H1 (cell line): ENCODE data around the gene HSD17B1. TPM values are rescaled to one million over a fixed set of nuclear protein-coding genes. Genes with fewer than 3 reads are reported as not detected.

Experiments used
- polyA plus RNA-seq, 7 experiments: library from polyadenylated mRNA; depleted of rRNA in 3 of 7; stranded (reverse) in 5 of 7; unstranded in 2 of 7; fragments of >200 nt in 5 of 7; fragments of 200-250 nt in 2 of 7; gene quantifications; 1 replicate in 5 of 7; 2 replicates in 1 of 7; 4 replicates in 1 of 7; pipeline versions ENCODE4 v1.2.1 to v1.2.3, GENCODE V29; 2011 to 2013; ENCODE audit warnings: missing spikeins in 2 of 7, mixed read lengths in 2 of 7
- total RNA-seq: library from RNA; stranded (reverse); fragmentation: NEBNext Ultra II Directional; extraction: Animal tissue kit (Norgen Biotek cat#: 25700); gene quantifications from 2 replicates; pipeline ENCODE4 v1.2.1, GENCODE V29; 2021
- TF ChIP-seq, protein P1 (sequence below): IDR thresholded peaks from 2 replicates; pipeline ENCODE4 v1.6.1; 2012; ENCODE audit warnings: inconsistent platforms
- TF ChIP-seq, protein P2 (sequence below): IDR thresholded peaks from 2 replicates; pipeline ENCODE4 v1.6.1; 2011; ENCODE audit warnings: low read length, improper control_type of control experiment

Gene HSD17B1
- total and polyA plus RNA-seq, 2 of the 8 experiments (the other 6 are each of a cell fraction or from before 2014, with no cell fraction given), result 0.88 to 1.0 TPM

DNA sequence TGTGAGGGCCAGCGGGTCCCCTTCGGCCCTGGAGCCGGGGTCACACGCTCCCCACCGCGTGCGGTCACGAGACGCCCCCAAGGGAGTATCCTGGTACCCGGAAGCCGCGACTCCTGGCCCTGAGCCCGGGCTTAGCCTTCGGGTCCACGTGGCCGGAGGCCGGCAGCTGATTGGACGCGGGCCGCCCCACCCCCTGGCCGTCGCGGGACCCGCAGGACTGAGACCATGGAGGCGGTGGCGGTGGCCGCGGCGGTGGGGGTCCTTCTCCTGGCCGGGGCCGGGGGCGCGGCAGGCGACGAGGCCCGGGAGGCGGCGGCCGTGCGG is 16.7 kb upstream of the HSD17B1 start, which contains the start of gene NAGLU (continued):
- TF ChIP-seq, protein P1, sequence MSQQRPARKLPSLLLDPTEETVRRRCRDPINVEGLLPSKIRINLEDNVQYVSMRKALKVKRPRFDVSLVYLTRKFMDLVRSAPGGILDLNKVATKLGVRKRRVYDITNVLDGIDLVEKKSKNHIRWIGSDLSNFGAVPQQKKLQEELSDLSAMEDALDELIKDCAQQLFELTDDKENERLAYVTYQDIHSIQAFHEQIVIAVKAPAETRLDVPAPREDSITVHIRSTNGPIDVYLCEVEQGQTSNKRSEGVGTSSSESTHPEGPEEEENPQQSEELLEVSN, result peak; percentile 63; the same call in 1 of the 2 replicates
- TF ChIP-seq, protein P2, sequence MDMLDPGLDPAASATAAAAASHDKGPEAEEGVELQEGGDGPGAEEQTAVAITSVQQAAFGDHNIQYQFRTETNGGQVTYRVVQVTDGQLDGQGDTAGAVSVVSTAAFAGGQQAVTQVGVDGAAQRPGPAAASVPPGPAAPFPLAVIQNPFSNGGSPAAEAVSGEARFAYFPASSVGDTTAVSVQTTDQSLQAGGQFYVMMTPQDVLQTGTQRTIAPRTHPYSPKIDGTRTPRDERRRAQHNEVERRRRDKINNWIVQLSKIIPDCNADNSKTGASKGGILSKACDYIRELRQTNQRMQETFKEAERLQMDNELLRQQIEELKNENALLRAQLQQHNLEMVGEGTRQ, result peak; percentile 90
- TF ChIP-seq, all 59 proteins: peak for 9
